GM18907 (cell line): ENCODE measurements around the gene CARMIL1.
A peak's percentile ranks its signal among the peaks of the same experiment; 100 is the strongest.

Experiments
- ATAC-seq: cut with Tn5 transposase; IDR thresholded peaks from one replicate; pipeline ENCODE4 v1.9.1; 2021; ENCODE audit warnings: mild to moderate bottlenecking, moderate library complexity; ENCODE audit not compliant: unreplicated experiment

Gene CARMIL1

GRCh38 chr6:25332165-25332564, 53.0 kb downstream of the CARMIL1 start:
- ATAC-seq: no peak

GRCh38 chr6:25332655-25333071, 53.5 kb downstream of the CARMIL1 start:
- no peak for ATAC-seq

- ATAC-seq: no peak
These were observed 54.3 kb downstream of the CARMIL1 start for GRCh38 chr6:25333471-25333870.

GRCh38 chr6:25334793-25335192, 55.6 kb downstream of the CARMIL1 start:
- peak; percentile 70 for ATAC-seq

- ATAC-seq: no peak
These were observed 57.8 kb downstream of the CARMIL1 start for GRCh38 chr6:25336996-25337395.

GRCh38 chr6:25337431-25337830, 58.3 kb downstream of the CARMIL1 start:
- no peak for ATAC-seq

GRCh38 chr6:25340431-25341202, 61.4 kb downstream of the CARMIL1 start:
- peak; percentile 39 for ATAC-seq

GRCh38 chr6:25341203-25341552, 62.0 kb downstream of the CARMIL1 start:
- peak; percentile 56 for ATAC-seq

- ATAC-seq: no peak
These were observed 62.9 kb downstream of the CARMIL1 start for GRCh38 chr6:25341923-25342619.

GRCh38 chr6:25342802-25343201, 63.6 kb downstream of the CARMIL1 start:
- ATAC-seq: no peak

GRCh38 chr6:25343984-25344383, 64.8 kb downstream of the CARMIL1 start:
- no peak for ATAC-seq

GRCh38 chr6:25344827-25345226, 65.7 kb downstream of the CARMIL1 start:
- ATAC-seq: no peak

GRCh38 chr6:25346064-25346463, 66.9 kb downstream of the CARMIL1 start:
- ATAC-seq: no peak

- no peak for ATAC-seq
These were observed 71.4 kb downstream of the CARMIL1 start for GRCh38 chr6:25350573-25350972.

GRCh38 chr6:25351485-25351884, 72.3 kb downstream of the CARMIL1 start:
- ATAC-seq: no peak

GRCh38 chr6:25352285-25352684, 73.1 kb downstream of the CARMIL1 start:
- ATAC-seq: no peak

GRCh38 chr6:25354078-25354932, 75.1 kb downstream of the CARMIL1 start:
- no peak for ATAC-seq

GRCh38 chr6:25359191-25359861, 80.2 kb downstream of the CARMIL1 start:
- no peak for ATAC-seq

GRCh38 chr6:25359891-25360290, 80.7 kb downstream of the CARMIL1 start:
- ATAC-seq: no peak

GRCh38 chr6:25360621-25361020, 81.4 kb downstream of the CARMIL1 start:
- ATAC-seq: no peak

- no peak for ATAC-seq
These were observed 84.3 kb downstream of the CARMIL1 start for GRCh38 chr6:25363427-25363826.
